Parathyroid adenoma (tissue), 2 donors: ENCODE measurements around the gene BANP.
"Not testable (repeated sequence)": the region's sequence is repeated elsewhere in the genome, so short reads cannot be mapped to it uniquely, and the experiment has no call there.

Experiments
- H2AFZ ChIP-seq: fragments of 300-600 bp; sonication (generic); one replicate; pipeline ENCODE4 v1.7.0; 2017; ENCODE audit warnings: antibody characterized with exemption, mild to moderate bottlenecking
- H3K27ac ChIP-seq: fragments of 300-600 bp; sonication (generic); one replicate; pipeline ENCODE4 v1.7.0; 2017
- H3K27me3 ChIP-seq: fragments of 300-600 bp; sonication (generic); one replicate; pipeline ENCODE4 v1.7.0; 2017; ENCODE audit warnings: low read length; ENCODE audit not compliant: control insufficient read depth, insufficient read depth
- H3K36me3 ChIP-seq: fragments of 300-600 bp; sonication (generic); one replicate; pipeline ENCODE4 v1.7.0; 2017; ENCODE audit warnings: low read length; ENCODE audit not compliant: control insufficient read depth, insufficient read depth
- H3K4me1 ChIP-seq: fragments of 300-600 bp; sonication (generic); one replicate; pipeline ENCODE4 v1.7.0; 2017; ENCODE audit warnings: control low read depth
- H3K4me2 ChIP-seq: fragments of 300-600 bp; sonication (generic); one replicate; pipeline ENCODE4 v1.7.0; 2017; ENCODE audit warnings: low read length
- H3K4me3 ChIP-seq: fragments of 300-600 bp; sonication (generic); one replicate; pipeline ENCODE4 v1.7.0; 2017; ENCODE audit warnings: low read depth, low read length
- H3K79me2 ChIP-seq: fragments of 300-600 bp; sonication (generic); one replicate; pipeline ENCODE4 v1.7.0; 2017; ENCODE audit warnings: control low read depth
- H3K9ac ChIP-seq: fragments of 300-600 bp; sonication (generic); one replicate; pipeline ENCODE4 v1.7.0; 2017; ENCODE audit warnings: mild to moderate bottlenecking
- H3K9me3 ChIP-seq: fragments of 300-600 bp; sonication (generic); one replicate; pipeline ENCODE4 v1.7.0; 2017; ENCODE audit warnings: low read length; ENCODE audit not compliant: control insufficient read depth
- TF ChIP-seq, protein P1 (sequence below): fragments of 300-600 bp; sonication (generic); IDR thresholded peaks from one replicate; pipeline ENCODE4 v1.7.0; 2017; ENCODE audit warnings: antibody characterized with exemption, mild to moderate bottlenecking
- donor health status: primary hyperparathyroidism.

Gene BANP

DNA sequence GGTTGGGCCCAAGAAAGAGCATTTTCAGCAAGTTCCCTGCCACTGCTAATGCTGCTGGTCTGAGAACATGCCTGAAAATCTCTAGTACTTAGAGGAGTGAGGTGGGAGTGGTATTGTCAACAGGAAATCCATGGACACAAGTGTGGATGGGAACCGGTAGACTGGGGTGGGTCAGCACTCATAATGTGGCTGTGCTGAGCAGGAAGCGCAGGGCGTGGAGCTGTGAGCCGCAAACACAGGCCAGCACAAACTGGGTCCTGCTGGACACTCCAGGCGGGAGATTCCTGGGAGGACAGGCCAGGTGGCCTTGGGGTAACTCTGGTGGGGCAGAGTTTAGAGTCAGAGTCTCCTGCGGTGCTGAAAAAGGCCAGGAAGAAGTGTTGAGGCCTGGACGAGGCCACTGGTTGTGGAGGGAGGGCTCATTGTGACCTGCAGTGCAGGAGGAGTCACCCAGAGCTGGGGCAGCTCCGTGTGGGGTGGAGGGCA lies 62.6 kb downstream of the BANP start:
- H3K27me3 ChIP-seq: no peaks in the 10 kb centered on the region
- H3K4me3 ChIP-seq: no peak overlapping the region

DNA sequence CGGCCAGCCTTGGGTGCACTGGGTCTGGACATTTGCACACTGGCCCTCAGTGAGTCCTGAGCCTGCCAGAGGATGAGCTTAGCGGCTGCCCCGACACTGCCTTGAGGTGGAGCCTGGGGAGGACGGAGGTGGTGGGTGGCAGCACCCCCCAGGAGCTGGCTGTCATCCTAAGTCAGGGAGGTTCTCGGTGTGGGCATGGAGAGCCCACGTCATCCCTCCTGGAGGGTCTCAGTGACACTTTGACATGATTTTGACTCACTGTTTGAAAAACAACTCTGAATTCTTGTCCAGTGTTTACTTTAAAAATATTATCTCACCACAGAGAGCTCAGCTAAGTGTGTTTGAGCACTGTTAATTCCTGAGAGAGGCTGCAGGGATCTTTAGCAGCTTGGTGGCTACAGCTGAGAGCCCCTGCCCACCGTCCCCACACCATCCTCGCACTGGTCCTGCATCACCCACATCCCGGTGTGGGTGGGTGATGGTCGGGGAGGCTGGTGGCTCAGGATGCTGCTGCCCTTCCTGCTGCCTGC lies 63.1 kb downstream of the BANP start:
- H3K27me3 ChIP-seq: no peaks in the 10 kb centered on the region
- H3K4me2 ChIP-seq: no peak overlapping the region
- H3K9ac ChIP-seq: no peak overlapping the region
- H3K4me3 ChIP-seq: no peak overlapping the region
- H3K4me1 ChIP-seq: no peaks in the 10 kb centered on the region
- no peak overlapping the region for H2AFZ ChIP-seq
- H3K27ac ChIP-seq: no peak overlapping the region
- no peaks in the 10 kb centered on the region for H3K9me3 ChIP-seq
- no peaks in the 10 kb centered on the region for H3K36me3 ChIP-seq
- TF ChIP-seq, protein P1, sequence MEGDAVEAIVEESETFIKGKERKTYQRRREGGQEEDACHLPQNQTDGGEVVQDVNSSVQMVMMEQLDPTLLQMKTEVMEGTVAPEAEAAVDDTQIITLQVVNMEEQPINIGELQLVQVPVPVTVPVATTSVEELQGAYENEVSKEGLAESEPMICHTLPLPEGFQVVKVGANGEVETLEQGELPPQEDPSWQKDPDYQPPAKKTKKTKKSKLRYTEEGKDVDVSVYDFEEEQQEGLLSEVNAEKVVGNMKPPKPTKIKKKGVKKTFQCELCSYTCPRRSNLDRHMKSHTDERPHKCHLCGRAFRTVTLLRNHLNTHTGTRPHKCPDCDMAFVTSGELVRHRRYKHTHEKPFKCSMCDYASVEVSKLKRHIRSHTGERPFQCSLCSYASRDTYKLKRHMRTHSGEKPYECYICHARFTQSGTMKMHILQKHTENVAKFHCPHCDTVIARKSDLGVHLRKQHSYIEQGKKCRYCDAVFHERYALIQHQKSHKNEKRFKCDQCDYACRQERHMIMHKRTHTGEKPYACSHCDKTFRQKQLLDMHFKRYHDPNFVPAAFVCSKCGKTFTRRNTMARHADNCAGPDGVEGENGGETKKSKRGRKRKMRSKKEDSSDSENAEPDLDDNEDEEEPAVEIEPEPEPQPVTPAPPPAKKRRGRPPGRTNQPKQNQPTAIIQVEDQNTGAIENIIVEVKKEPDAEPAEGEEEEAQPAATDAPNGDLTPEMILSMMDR: no peak
- peaks cover 17% of the 10 kb centered on the region for H3K79me2 ChIP-seq

More for the DNA sequence above, 62.6 kb downstream of the BANP start:
- no peak overlapping the region for H3K27ac ChIP-seq
- no peak overlapping the region for H3K4me2 ChIP-seq
- H3K9ac ChIP-seq: no peak overlapping the region
- TF ChIP-seq, protein P1: no peak
- H3K79me2 ChIP-seq: peaks cover 16% of the 10 kb centered on the region
- no peak overlapping the region for H2AFZ ChIP-seq
- H3K9me3 ChIP-seq: no peaks in the 10 kb centered on the region
- H3K4me1 ChIP-seq: no peaks in the 10 kb centered on the region
- no peaks in the 10 kb centered on the region for H3K36me3 ChIP-seq

DNA sequence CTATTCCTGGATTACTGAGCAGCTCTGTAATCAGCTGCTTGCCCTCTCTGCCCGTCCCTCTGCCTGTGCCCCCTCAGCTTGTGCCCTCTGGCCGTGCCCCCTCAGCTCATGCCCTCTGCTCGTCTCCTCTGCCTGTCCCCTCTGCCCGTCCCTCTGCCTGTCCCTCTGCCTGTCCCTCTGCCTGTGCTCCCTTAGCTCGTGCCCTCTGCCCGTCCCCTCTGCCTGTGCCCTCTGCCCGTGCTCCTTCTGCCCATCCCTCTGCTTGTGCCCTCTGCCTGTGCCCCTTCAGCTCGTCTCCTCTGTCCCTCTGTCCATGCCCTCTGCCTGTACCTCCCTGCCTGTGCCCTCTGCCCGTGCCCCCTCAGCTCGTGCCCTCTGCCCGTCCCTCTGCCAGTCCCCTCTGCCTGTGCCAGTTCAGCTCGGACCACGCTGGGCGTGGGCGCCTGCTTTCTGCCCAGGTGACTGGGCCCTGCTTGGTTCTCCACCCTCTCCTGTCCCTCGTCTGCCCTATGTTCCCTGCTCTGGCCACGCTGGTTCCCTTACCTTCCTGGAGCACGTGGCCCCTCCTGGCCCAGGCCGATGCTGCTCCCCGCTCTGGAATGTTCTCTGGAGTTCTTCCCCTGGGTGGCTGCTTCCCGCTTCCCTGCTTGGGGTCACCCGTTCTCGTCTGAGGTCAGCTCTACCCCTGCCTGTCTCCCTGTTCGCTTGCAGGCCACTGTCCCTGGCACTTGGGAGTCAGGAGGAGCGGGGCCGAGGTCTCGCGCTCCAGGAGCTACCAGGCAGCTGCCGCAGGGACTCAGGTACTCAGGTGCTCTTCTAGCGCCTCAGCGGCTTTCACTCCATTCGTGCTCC lies 63.9 kb downstream of the BANP start:
- TF ChIP-seq, protein P1: no peak
- Histone ChIP-seq H2AFZ (no peak overlapping the region), H3K4me3 (no peak overlapping the region), H3K4me1 (no peaks in the 10 kb centered on the region), H3K36me3 (no peaks in the 10 kb centered on the region), H3K9ac (no peak overlapping the region), H3K27ac (no peak overlapping the region), H3K4me2 (no peak overlapping the region), H3K9me3 (no peaks in the 10 kb centered on the region), H3K79me2 (peaks cover 19% of the 10 kb centered on the region), H3K27me3 (no peaks in the 10 kb centered on the region)

DNA sequence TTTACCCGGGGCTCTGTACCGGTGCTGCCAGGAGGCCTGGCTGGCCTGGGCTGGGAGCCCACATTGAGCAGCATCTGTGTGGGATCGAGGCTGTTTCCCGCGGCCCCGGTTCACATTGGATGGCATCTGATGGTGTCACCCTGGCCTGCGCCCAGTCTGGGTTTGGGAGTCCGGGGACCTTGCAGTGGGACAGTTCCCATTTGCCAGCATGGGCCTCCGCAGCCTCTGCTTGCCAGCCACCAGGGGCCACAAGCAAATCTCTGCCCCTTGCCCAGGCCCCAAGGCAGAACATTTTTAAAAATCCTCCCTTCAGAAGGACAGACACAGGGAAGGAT lies 64.5 kb downstream of the BANP start:
- H2AFZ ChIP-seq: no peak overlapping the region
- H3K4me3 ChIP-seq: no peak overlapping the region
- no peaks in the 10 kb centered on the region for H3K27me3 ChIP-seq
- no peak overlapping the region for H3K4me2 ChIP-seq
- TF ChIP-seq, protein P1: no peak
- H3K4me1 ChIP-seq: no peaks in the 10 kb centered on the region
- no peak overlapping the region for H3K27ac ChIP-seq
- no peaks in the 10 kb centered on the region for H3K9me3 ChIP-seq
- H3K79me2 ChIP-seq: peaks cover 24% of the 10 kb centered on the region
- no peaks in the 10 kb centered on the region for H3K36me3 ChIP-seq
- no peak overlapping the region for H3K9ac ChIP-seq

DNA sequence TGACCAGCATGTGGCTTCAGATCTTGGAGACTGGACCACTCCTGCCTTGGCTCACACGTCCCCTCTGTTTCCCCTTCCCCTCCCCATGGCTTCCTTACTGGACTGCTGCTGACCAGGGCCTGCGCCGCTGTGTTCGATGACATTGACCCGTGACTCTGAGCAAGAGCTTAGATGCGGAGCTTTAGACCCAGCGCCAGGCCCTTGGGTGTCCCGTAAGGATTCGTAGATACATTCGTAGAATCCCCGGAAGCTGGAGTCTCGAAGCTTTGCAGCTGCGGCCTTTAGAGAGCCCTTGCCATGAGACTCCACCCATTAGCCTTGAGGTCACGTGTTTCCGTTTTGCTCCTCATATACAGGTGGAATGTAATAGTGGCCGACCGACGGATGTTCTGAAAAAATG lies 65.2 kb downstream of the BANP start:
- H3K27ac ChIP-seq, H3K9ac ChIP-seq, H3K4me2 ChIP-seq, H2AFZ ChIP-seq, H3K36me3 ChIP-seq, H3K4me3 ChIP-seq, H3K27me3 ChIP-seq, H3K9me3 ChIP-seq, H3K4me1 ChIP-seq: not testable (repeated sequence)
- peaks cover 28% of the 10 kb centered on the region for H3K79me2 ChIP-seq
